ENCODE data around the gene SYT10. TPM values are rescaled to one million over a fixed set of nuclear protein-coding genes. Genes with fewer than 3 reads are reported as not detected.
A peak's percentile ranks its signal among the peaks of the same experiment; 100 is the strongest.
"Not testable (repeated sequence)": the region's sequence is repeated elsewhere in the genome, so short reads cannot be mapped to it uniquely, and the experiment has no call there.

Gene SYT10
- total RNA-seq, 1 experiment from 2014 or later, result 0.70 TPM

DNA sequence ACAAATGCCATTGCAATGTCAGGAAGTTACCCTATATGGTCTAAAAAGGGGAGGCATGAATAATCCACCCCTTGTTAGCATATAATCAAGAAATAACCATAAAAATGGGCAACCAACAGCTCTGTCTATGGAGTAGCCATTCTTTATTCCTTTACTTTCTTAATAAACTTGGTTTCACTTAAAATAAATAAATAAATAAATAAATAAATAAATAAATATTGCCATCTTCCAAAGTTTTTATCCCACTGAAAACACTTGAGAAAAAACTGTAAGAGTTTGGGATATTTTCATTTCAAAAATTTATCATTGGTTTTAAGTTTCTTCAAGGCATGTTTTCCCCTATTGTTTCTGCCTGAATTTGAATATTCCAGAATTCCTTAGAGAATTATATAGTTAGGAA lies 89.8 kb downstream of the SYT10 start:
- Histone ChIP-seq H3K9me3 (ENCODE audit: control insufficient read depth, low read depth, low read length) (no peaks in the 10 kb centered on the region), H2BK5ac (ENCODE audit: insufficient read length, low read length) (no peak overlapping the region), H3T11ph (ENCODE audit: low read length) (no peak overlapping the region), H3K23ac (ENCODE audit: insufficient read length, low read depth, low read length) (no peak overlapping the region), H3K9ac (ENCODE audit: extremely low read depth, insufficient read length, low read length) (no peak overlapping the region), H3K56ac (ENCODE audit: insufficient read length, low read depth, low read length) (no peak overlapping the region), H4K8ac (replicated peaks; ENCODE audit: insufficient read length, low read depth, low read length) (no peak overlapping the region), H3K4ac (ENCODE audit: low read depth, low read length) (no peak overlapping the region), H3K27me3 (ENCODE audit: insufficient read depth, low read length) (no peaks in the 10 kb centered on the region), H3K27ac (ENCODE audit: insufficient read length, low read depth, low read length) (no peak overlapping the region), H2BK20ac (ENCODE audit: low read depth, low read length, poor library complexity, severe bottlenecking) (no peak overlapping the region), H3K79me1 (ENCODE audit: insufficient read depth, low read depth, low read length, poor library complexity, severe bottlenecking) (no peaks in the 10 kb centered on the region), H2BK15ac (ENCODE audit: low read depth, low read length) (no peak overlapping the region), H4K5ac (ENCODE audit: insufficient read length, low read depth, low read length) (no peak overlapping the region), H3K4me2 (ENCODE audit: insufficient read depth, insufficient read length, low read length) (no peak overlapping the region), H2AFZ (ENCODE audit: low read length) (no peak overlapping the region), H2BK12ac (ENCODE audit: insufficient read length, low read depth, low read length) (no peak overlapping the region), H4K20me1 (ENCODE audit: control insufficient read depth, insufficient read depth, insufficient read length) (no peaks in the 10 kb centered on the region), H3K14ac (ENCODE audit: insufficient read depth, low read length) (no peak overlapping the region), H3K23me2 (ENCODE audit: insufficient read length, low read depth, low read length, poor library complexity, severe bottlenecking) (no peaks in the 10 kb centered on the region), H3K79me2 (ENCODE audit: insufficient read depth, low read length) (no peaks in the 10 kb centered on the region), H2AK5ac (ENCODE audit: insufficient read length, low read length) (no peak overlapping the region), H4K91ac (ENCODE audit: insufficient read length, low read depth, low read length) (no peak overlapping the region), H2BK120ac (ENCODE audit: low read depth, low read length, poor library complexity, severe bottlenecking) (no peak overlapping the region), H3K4me1 (ENCODE audit: insufficient read depth, low read length) (no peaks in the 10 kb centered on the region), H3K18ac (ENCODE audit: insufficient read length, low read depth, low read length) (no peak overlapping the region)
- Mint-ChIP-seq H3K36me3 (ENCODE audit: insufficient read depth in 1 of 3, low read depth in 3 of 3) (peaks cover 0 to 4% (median 0%) of the 10 kb centered on the region in 3 experiments; a peak in 1 of 7 replicates), H3K4me3 (no peak overlapping the region), H3K27ac (no peak overlapping the region), H3K27me3 (ENCODE audit: low read depth) (no peaks in the 10 kb centered on the region), H3K4me1 (no peaks in the 10 kb centered on the region), H3K9me3 (peaks cover 3 to 8% of the 10 kb centered on the region in 2 experiments; a peak in 4 of 5 replicates)
- TF ChIP-seq, protein P1, sequence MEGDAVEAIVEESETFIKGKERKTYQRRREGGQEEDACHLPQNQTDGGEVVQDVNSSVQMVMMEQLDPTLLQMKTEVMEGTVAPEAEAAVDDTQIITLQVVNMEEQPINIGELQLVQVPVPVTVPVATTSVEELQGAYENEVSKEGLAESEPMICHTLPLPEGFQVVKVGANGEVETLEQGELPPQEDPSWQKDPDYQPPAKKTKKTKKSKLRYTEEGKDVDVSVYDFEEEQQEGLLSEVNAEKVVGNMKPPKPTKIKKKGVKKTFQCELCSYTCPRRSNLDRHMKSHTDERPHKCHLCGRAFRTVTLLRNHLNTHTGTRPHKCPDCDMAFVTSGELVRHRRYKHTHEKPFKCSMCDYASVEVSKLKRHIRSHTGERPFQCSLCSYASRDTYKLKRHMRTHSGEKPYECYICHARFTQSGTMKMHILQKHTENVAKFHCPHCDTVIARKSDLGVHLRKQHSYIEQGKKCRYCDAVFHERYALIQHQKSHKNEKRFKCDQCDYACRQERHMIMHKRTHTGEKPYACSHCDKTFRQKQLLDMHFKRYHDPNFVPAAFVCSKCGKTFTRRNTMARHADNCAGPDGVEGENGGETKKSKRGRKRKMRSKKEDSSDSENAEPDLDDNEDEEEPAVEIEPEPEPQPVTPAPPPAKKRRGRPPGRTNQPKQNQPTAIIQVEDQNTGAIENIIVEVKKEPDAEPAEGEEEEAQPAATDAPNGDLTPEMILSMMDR (conservative IDR thresholded peaks at IDR 0.05), result no peak
- no peak for DNase-seq

DNA sequence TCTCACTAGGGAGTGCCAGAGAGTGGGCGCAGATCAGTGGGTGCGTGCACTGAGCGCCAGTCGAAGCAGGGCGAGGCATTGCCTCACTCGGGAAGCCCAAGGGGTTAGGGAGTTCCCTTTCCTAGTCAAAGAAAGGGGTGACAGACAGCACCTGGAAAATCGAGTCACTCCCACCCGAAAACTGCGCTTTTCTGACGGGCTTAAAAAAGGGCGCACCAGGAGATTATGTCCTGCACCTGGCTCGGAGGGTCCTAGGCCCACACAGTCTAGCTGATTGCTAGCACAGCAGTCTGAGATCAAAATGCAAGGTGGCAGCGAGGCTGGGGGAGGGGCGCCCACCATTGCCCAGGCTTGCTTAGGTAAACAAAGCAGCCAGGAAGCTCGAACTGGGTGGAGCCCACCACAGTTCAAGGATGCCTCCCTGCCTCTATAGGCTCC lies 107.6 kb downstream of the SYT10 start:
- not testable (repeated sequence) for H2BK120ac ChIP-seq (ENCODE audit: low read depth, low read length, poor library complexity, severe bottlenecking); H3K4me2 ChIP-seq (ENCODE audit: insufficient read depth, insufficient read length, low read length); H3K9me3 ChIP-seq (ENCODE audit: control insufficient read depth, low read depth, low read length); H3T11ph ChIP-seq (ENCODE audit: low read length); H3K56ac ChIP-seq (ENCODE audit: insufficient read length, low read depth, low read length); H3K14ac ChIP-seq (ENCODE audit: insufficient read depth, low read length); H2AK5ac ChIP-seq (ENCODE audit: insufficient read length, low read length); H3K4ac ChIP-seq (ENCODE audit: low read depth, low read length); H4K8ac ChIP-seq (replicated peaks; ENCODE audit: insufficient read length, low read depth, low read length); H3K4me3 Mint-ChIP-seq; H3K9me3 Mint-ChIP-seq; H4K20me1 ChIP-seq (ENCODE audit: control insufficient read depth, insufficient read depth, insufficient read length); H4K5ac ChIP-seq (ENCODE audit: insufficient read length, low read depth, low read length); H3K23me2 ChIP-seq (ENCODE audit: insufficient read length, low read depth, low read length, poor library complexity, severe bottlenecking); H3K18ac ChIP-seq (ENCODE audit: insufficient read length, low read depth, low read length); H3K4me1 ChIP-seq (ENCODE audit: insufficient read depth, low read length); H3K79me1 ChIP-seq (ENCODE audit: insufficient read depth, low read depth, low read length, poor library complexity, severe bottlenecking); H2BK20ac ChIP-seq (ENCODE audit: low read depth, low read length, poor library complexity, severe bottlenecking); H3K9ac ChIP-seq (ENCODE audit: extremely low read depth, insufficient read length, low read length); H3K23ac ChIP-seq (ENCODE audit: insufficient read length, low read depth, low read length); H3K27ac ChIP-seq (ENCODE audit: insufficient read length, low read depth, low read length); H3K4me1 Mint-ChIP-seq; H3K27me3 ChIP-seq (ENCODE audit: insufficient read depth, low read length); H3K79me2 ChIP-seq (ENCODE audit: insufficient read depth, low read length); H4K91ac ChIP-seq (ENCODE audit: insufficient read length, low read depth, low read length); H2BK5ac ChIP-seq (ENCODE audit: insufficient read length, low read length); H2BK15ac ChIP-seq (ENCODE audit: low read depth, low read length); H3K36me3 Mint-ChIP-seq (ENCODE audit: insufficient read depth in 1 of 3, low read depth in 3 of 3); H2BK12ac ChIP-seq (ENCODE audit: insufficient read length, low read depth, low read length); H3K27me3 Mint-ChIP-seq (ENCODE audit: low read depth)
- DNase-seq, result peak; percentile 53
- no CpG with 5 or more reads among the region's 15 CpGs for WGBS (ENCODE audit: extremely low coverage, insufficient read length, low lambda C conversion rate)
- H2AFZ ChIP-seq (ENCODE audit: low read length), result peak overlapping the region; percentile 23
- peak overlapping the region in 1 of 3 experiments; percentile 87; a peak in 1 of 7 replicates for H3K27ac Mint-ChIP-seq
